ENCODE data around the gene ZNF48.

DNA sequence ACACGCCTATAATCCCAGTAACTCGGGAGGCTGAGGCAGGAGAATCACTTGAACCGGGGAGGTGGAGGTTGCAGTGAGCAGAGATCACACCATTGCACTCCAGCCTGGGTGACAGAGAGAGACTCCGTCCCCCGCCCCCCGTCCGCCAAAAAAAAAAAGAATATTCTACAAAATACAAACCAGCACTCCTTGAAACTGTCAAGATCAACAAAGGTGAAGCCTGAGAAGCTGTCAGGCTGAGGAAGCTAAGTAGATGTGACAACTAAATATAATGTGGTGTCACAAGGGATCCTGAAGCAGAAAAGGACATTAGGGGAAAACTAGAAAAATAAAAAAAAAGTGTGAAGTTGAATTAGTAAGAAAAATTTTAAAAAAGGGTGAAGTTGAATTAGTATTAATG is 46.3 kb upstream of the ZNF48 start:
- TF ChIP-seq, protein P1, sequence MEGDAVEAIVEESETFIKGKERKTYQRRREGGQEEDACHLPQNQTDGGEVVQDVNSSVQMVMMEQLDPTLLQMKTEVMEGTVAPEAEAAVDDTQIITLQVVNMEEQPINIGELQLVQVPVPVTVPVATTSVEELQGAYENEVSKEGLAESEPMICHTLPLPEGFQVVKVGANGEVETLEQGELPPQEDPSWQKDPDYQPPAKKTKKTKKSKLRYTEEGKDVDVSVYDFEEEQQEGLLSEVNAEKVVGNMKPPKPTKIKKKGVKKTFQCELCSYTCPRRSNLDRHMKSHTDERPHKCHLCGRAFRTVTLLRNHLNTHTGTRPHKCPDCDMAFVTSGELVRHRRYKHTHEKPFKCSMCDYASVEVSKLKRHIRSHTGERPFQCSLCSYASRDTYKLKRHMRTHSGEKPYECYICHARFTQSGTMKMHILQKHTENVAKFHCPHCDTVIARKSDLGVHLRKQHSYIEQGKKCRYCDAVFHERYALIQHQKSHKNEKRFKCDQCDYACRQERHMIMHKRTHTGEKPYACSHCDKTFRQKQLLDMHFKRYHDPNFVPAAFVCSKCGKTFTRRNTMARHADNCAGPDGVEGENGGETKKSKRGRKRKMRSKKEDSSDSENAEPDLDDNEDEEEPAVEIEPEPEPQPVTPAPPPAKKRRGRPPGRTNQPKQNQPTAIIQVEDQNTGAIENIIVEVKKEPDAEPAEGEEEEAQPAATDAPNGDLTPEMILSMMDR (IDR thresholded peaks at IDR 0.05), result no peak
- TF ChIP-seq EP300 (IDR thresholded peaks at IDR 0.05), result no peak

Measured in tibial nerve (tissue), 4 donors.